ENCODE data around the gene SLC4A7. TPM values are rescaled to one million over a fixed set of nuclear protein-coding genes. Genes with fewer than 3 reads are reported as not detected.

SLC4A7 gene
- total RNA-seq, 1 donor from 2014 or later = 96.6 TPM

DNA sequence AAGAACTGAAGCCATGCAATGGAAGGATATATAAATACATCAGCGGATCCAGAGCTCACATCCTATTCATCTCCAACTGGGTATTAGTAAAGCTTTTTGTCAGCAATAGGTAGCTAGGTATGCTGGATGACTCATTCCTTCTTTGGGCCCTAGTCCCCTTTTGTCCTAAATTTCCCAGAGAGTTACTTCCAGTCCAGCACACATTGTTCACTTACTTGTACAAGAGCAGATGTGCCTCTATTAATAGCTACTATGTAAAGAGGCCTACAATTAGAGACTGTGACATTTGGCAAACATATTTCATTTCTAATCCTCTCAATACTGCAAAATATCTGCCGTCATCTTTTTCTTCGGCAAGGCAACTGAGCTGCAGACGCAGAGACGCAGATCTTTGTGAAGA lies 1.7 kb upstream of the SLC4A7 start:
- Histone ChIP-seq H3K4me3 (ENCODE audit: low read depth, low read length) (no peak overlapping the region), H3K36me3 (ENCODE audit: control insufficient read depth, insufficient read depth, low read length) (no peaks in the 10 kb centered on the region), H3K27me3 (ENCODE audit: control insufficient read depth, insufficient read depth, low read length) (no peaks in the 10 kb centered on the region)
- TF ChIP-seq, protein P1, sequence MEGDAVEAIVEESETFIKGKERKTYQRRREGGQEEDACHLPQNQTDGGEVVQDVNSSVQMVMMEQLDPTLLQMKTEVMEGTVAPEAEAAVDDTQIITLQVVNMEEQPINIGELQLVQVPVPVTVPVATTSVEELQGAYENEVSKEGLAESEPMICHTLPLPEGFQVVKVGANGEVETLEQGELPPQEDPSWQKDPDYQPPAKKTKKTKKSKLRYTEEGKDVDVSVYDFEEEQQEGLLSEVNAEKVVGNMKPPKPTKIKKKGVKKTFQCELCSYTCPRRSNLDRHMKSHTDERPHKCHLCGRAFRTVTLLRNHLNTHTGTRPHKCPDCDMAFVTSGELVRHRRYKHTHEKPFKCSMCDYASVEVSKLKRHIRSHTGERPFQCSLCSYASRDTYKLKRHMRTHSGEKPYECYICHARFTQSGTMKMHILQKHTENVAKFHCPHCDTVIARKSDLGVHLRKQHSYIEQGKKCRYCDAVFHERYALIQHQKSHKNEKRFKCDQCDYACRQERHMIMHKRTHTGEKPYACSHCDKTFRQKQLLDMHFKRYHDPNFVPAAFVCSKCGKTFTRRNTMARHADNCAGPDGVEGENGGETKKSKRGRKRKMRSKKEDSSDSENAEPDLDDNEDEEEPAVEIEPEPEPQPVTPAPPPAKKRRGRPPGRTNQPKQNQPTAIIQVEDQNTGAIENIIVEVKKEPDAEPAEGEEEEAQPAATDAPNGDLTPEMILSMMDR (IDR thresholded peaks at IDR 0.05; ENCODE audit: insufficient read depth, low read length, severe bottlenecking) = no peak
- FAIRE-seq = no peak
- DNase-seq (ENCODE audit: low read depth) = peak; percentile 17

DNA sequence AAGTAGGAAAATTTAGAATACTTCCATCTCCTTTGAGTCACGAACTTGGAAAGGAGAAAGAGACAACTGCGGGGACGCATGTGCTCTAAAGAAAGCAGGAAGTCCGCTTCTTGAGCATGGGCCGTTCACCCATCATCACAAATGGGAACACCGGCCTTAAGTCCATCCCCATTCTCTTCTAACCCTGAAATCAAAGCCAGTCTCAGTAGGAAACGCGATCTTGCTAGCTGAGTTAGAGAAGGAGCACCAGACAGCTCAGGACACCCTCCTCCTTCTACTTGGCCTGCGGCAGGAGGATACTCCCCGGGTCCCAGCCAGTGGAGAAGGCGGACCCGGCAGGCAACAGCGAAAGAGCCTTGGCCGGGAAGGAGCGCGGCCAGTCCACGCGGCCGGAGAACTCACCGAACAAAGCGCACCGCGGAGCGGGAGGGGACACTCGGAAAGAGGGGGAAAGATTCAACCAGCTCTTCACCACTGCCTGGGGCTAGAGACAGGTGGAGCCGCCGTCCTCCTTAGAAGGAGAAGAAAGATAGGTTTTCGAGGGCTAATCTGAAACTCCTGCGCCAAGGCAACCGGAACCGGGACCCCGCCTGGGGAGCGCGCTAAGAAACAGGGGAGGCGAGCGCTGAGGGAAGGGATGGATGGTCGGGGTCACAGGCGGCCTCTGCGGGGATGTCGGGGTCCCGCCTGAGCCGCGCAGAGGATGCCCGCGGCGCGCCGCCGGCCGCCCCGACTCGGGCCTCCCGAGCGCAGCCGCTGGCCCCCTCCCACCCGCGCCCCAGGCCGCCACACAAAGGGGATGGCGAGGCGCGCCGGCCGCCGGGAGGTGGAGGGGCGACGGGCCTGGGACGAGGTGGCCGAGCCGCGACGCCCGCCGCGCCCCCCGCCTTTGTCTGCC lies 818 bp downstream of the SLC4A7 start:
- peak; percentile 69 for DNase-seq (ENCODE audit: low read depth)
- FAIRE-seq = no peak
- TF ChIP-seq, protein P1 (IDR thresholded peaks at IDR 0.05; ENCODE audit: insufficient read depth, low read length, severe bottlenecking) = no peak
- H3K27me3 ChIP-seq (ENCODE audit: control insufficient read depth, insufficient read depth, low read length) = no peaks in the 10 kb centered on the region
- peak overlapping the region; percentile 72 for H3K4me3 ChIP-seq (ENCODE audit: low read depth, low read length)
- H3K36me3 ChIP-seq (ENCODE audit: control insufficient read depth, insufficient read depth, low read length) = no peaks in the 10 kb centered on the region

DNA sequence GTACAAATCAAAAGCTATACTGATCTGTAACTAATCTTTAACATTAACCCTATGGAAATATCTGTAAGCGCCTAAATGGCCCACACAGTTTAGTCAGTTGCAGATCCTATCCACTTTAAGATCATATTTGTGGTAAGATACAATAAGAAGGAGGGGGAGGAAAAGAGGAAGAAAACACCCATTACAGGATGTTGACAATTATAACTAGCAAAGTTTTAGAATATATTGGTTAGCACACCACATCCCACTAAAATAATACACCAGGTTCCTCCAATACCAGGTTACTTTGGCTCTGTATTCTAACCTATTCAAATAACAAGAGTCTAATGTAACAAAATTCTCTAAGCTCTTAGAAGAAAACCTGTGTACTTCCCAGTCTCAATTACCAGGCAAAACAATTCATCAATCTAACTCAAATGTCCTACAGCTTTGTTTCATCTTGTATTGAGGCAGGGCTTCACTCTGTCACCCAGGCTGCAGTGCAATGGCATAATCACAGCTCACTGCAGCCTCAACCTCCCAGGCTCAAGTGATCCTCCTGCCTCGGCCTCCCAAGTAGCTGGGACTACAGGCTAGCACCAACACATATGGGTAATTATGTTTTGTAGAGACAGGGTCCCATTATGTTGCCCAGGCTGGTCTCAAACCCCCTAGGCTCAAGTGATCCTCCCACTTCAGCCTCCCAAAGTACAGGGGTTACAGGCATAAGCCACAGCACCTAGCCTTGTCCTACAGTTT lies 4.2 kb downstream of the SLC4A7 start:
- TF ChIP-seq, protein P1 (IDR thresholded peaks at IDR 0.05; ENCODE audit: insufficient read depth, low read length, severe bottlenecking) = no peak
- no peak for FAIRE-seq
- no peak overlapping the region for H3K4me3 ChIP-seq (ENCODE audit: low read depth, low read length)
- no peaks in the 10 kb centered on the region for H3K27me3 ChIP-seq (ENCODE audit: control insufficient read depth, insufficient read depth, low read length)
- no peak for DNase-seq (ENCODE audit: low read depth)
- no peaks in the 10 kb centered on the region for H3K36me3 ChIP-seq (ENCODE audit: control insufficient read depth, insufficient read depth, low read length)

DNA sequence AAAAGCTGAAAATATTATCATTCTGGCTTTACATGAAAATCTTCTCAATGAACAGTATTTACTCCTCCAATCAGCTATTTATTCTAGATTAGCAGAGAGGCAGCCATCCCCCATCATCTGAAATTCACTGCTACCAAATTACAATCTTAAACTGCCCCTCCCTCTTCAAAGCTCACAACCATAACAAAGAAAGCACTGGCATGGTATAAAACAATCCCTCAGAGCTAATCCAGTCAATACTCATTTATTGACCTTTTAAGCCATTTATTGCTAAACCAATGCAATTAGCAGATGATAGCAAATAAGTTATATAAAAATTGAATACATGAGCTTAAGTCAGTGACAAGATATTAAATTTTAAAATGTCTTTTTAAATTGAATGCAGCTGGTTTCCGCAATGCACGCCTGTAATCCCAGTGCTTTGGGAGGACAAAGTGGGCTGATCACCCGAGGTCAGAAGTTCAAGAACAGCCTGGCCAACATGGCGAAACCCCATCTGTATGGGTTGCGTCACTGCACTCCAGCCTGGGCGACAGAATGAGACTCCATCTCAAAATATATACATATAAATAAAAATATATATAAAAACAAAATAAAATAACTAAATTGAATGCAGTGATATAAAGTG lies 12.1 kb downstream of the SLC4A7 start:
- FAIRE-seq (no peak), DNase-seq (ENCODE audit: low read depth) (no peak)
- Histone ChIP-seq H3K4me3 (ENCODE audit: low read depth, low read length) (no peak overlapping the region), H3K36me3 (ENCODE audit: control insufficient read depth, insufficient read depth, low read length) (no peaks in the 10 kb centered on the region), H3K27me3 (ENCODE audit: control insufficient read depth, insufficient read depth, low read length) (no peaks in the 10 kb centered on the region)
- TF ChIP-seq, protein P1 (IDR thresholded peaks at IDR 0.05; ENCODE audit: insufficient read depth, low read length, severe bottlenecking) = no peak

DNA sequence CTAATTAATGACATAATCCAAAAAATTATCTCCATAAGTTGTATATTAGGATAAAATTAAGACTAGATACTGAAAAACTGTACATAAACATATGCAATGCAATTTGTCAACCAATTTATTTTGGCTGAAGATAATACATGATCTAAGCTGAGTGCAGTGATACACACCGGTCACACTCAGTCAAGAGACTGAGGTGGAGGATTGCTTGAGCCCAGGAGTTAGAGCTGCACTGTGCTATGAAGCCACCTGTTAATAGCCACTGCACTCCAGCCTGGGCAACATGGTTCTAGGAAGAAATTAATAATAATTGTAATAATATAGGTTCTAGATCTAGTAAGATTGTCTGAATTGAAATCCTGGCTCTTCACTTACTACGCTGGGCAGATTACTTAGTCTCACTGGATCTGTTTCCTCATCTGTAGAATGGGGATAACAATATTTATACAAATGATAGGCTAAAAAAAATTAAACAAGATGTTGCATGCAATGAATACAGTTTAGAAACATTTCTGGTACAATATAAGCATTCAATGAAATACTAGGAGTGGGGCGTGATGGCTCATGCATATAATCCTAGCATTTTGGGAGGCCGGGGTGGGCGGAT lies 15.8 kb downstream of the SLC4A7 start:
- TF ChIP-seq, protein P1 (IDR thresholded peaks at IDR 0.05; ENCODE audit: insufficient read depth, low read length, severe bottlenecking) = no peak
- Histone ChIP-seq H3K36me3 (ENCODE audit: control insufficient read depth, insufficient read depth, low read length) (no peaks in the 10 kb centered on the region), H3K27me3 (ENCODE audit: control insufficient read depth, insufficient read depth, low read length) (no peaks in the 10 kb centered on the region), H3K4me3 (ENCODE audit: low read depth, low read length) (no peak overlapping the region)
- DNase-seq (ENCODE audit: low read depth) = no peak
- FAIRE-seq = no peak
